IMR-90 (cell line): Measurements from ENCODE around the gene ASTL. TPM values are rescaled to one million over a fixed set of nuclear protein-coding genes. Genes with fewer than 3 reads are reported as not detected.

Experiments used
- ATAC-seq: fragments of 200-7000 bp; cut with Tn5 transposase; 2 replicates; pipeline ENCODE4 v1.9.1; 2020; ENCODE audit warnings: low read depth, mild to moderate bottlenecking, moderate library complexity
- BruUV-seq: library from RNA; stranded (reverse); fragments of 400-500 nt; replicated peaks from 2 replicates; lab custom pipeline; 2021; lab: Mats Ljungman, UMichigan
- CTCF ChIA-PET: fragments of 300-600 bp; formaldehyde crosslinking; extraction: SDS; loops from one replicate; lab custom pipeline; 2021; ENCODE audit warnings: antibody characterized with exemption; lab: Yijun Ruan, JAX
- POLR2A ChIA-PET: fragments of 300-600 bp; sonication (Branson Sonifier 250); formaldehyde crosslinking; loops from one replicate; lab custom pipeline; 2022; ENCODE audit warnings: antibody characterized with exemption; ENCODE audit not compliant: unreplicated experiment; lab: Charles Lee
- DNase-seq: peaks from one replicate; pipeline ENCODE4 v3.0.0; 2013
- H2AFZ ChIP-seq: replicated peaks from 2 replicates; pipeline ENCODE3; 2013; ENCODE audit warnings: low read length, mild to moderate bottlenecking; ENCODE audit not compliant: poor library complexity
- H2AK5ac ChIP-seq: 2 replicates; pipeline ENCODE4 v1.6.1; 2013; ENCODE audit warnings: low read depth, low read length, inconsistent platforms
- H2AK9ac ChIP-seq: replicated peaks from 2 replicates; pipeline ENCODE3; 2013; ENCODE audit warnings: mild to moderate bottlenecking, low read depth, low read length, moderate library complexity; ENCODE audit not compliant: poor library complexity
- H2BK120ac ChIP-seq: 2 replicates; pipeline ENCODE4 v1.6.1; 2013; ENCODE audit warnings: low read depth, low read length, inconsistent platforms
- H2BK15ac ChIP-seq: 3 replicates; pipeline ENCODE4 v1.6.1; 2013; ENCODE audit warnings: low read depth, low read length, inconsistent platforms
- H2BK20ac ChIP-seq: 2 replicates; pipeline ENCODE4 v1.6.1; 2013; ENCODE audit warnings: low read depth, mild to moderate bottlenecking, inconsistent platforms, low read length, moderate library complexity
- H2BK5ac ChIP-seq: 2 replicates; pipeline ENCODE4 v1.6.1; 2013; ENCODE audit warnings: mild to moderate bottlenecking, low read depth, low read length, inconsistent platforms; ENCODE audit not compliant: poor library complexity, severe bottlenecking
- H3K14ac ChIP-seq: replicated peaks from 2 replicates; pipeline ENCODE4 v1.6.1; 2013; ENCODE audit warnings: low read depth, low read length, inconsistent platforms
- H3K18ac ChIP-seq: 2 replicates; pipeline ENCODE4 v1.6.1; 2013; ENCODE audit warnings: low read depth, low read length, control low read depth
- H3K23ac ChIP-seq: 2 replicates; pipeline ENCODE4 v1.6.1; 2013; ENCODE audit warnings: low read depth, low read length, inconsistent platforms
- H3K27ac ChIP-seq: 2 replicates; pipeline ENCODE4 v1.5.1; 2013; ENCODE audit warnings: mild to moderate bottlenecking, control low read depth, low read length; ENCODE audit not compliant: insufficient read depth
- H3K27me3 ChIP-seq: 2 replicates; pipeline ENCODE4 v1.6.1; 2013; ENCODE audit warnings: low read length; ENCODE audit not compliant: control insufficient read depth, insufficient read depth
- H3K36me3 ChIP-seq: 2 replicates; pipeline ENCODE4 v1.6.1; 2013; ENCODE audit warnings: low read length, mixed read lengths; ENCODE audit not compliant: control insufficient read depth, insufficient read depth
- H3K4ac ChIP-seq: 2 replicates; pipeline ENCODE4 v1.6.1; 2013; ENCODE audit warnings: low read depth, low read length, inconsistent platforms
- H3K4me1 ChIP-seq: 2 replicates; pipeline ENCODE4 v1.6.1; 2013; ENCODE audit warnings: low read length, mixed read lengths; ENCODE audit not compliant: control insufficient read depth, insufficient read depth
- H3K4me2 ChIP-seq: 2 replicates; pipeline ENCODE4 v1.6.1; 2013; ENCODE audit warnings: low read depth, mild to moderate bottlenecking, control low read depth, low read length, moderate library complexity
- H3K4me3 ChIP-seq: 2 replicates; pipeline ENCODE4 v1.5.1; 2013; ENCODE audit warnings: low read depth, mild to moderate bottlenecking, control low read depth, low read length, moderate library complexity; ENCODE audit not compliant: insufficient read depth
- H3K56ac ChIP-seq: 2 replicates; pipeline ENCODE4 v1.6.1; 2013; ENCODE audit warnings: low read length, inconsistent platforms; ENCODE audit not compliant: insufficient read depth; ENCODE audit errors: extremely low read depth
- H3K79me1 ChIP-seq, 2 experiments: 2 replicates each; pipeline ENCODE4 v1.6.1; 2013; ENCODE audit warnings: low read length in 2 of 2, inconsistent platforms in 1 of 2, low read depth in 1 of 2
- H3K9ac ChIP-seq: 2 replicates; pipeline ENCODE4 v1.6.1; 2013; ENCODE audit warnings: low read depth, low read length, control low read depth
- H3K9me1 ChIP-seq: 2 replicates; pipeline ENCODE4 v1.6.1; 2013; ENCODE audit warnings: low read length, inconsistent platforms; ENCODE audit not compliant: insufficient read depth
- H3K9me3 ChIP-seq: 2 replicates; pipeline ENCODE4 v1.6.1; 2013; ENCODE audit warnings: low read length; ENCODE audit not compliant: control insufficient read depth, insufficient read depth
- H4K20me1 ChIP-seq: 2 replicates; pipeline ENCODE4 v1.6.1; 2013; ENCODE audit warnings: low read length, inconsistent platforms; ENCODE audit not compliant: insufficient read depth
- H4K5ac ChIP-seq: 2 replicates; pipeline ENCODE4 v1.6.1; 2013; ENCODE audit warnings: mild to moderate bottlenecking, low read depth, low read length, control low read depth
- H4K8ac ChIP-seq, 2 experiments: 2 replicates each; pipeline ENCODE4 v1.6.1; 2013; ENCODE audit warnings: low read depth in 2 of 2, low read length in 2 of 2, control low read depth in 1 of 2, inconsistent platforms in 1 of 2
- H4K91ac ChIP-seq: 2 replicates; pipeline ENCODE4 v1.6.1; 2013; ENCODE audit warnings: low read depth, low read length, inconsistent platforms; ENCODE audit not compliant: insufficient read depth
- BHLHE40 ChIP-seq: fragments of 150-350 bp; IDR thresholded peaks from 2 replicates; pipeline ENCODE4 v1.6.1; 2016; ENCODE audit warnings: mild to moderate bottlenecking, low read depth, low read length
- ELK1 ChIP-seq: fragments of 150-350 bp; IDR thresholded peaks from 2 replicates; pipeline ENCODE4 v1.6.1; 2016; ENCODE audit warnings: low read depth, mild to moderate bottlenecking, low read length, moderate library complexity, borderline replicate concordance
- FOS ChIP-seq: fragments of 150-350 bp; IDR thresholded peaks from 2 replicates; pipeline ENCODE4 v1.6.1; 2016; ENCODE audit warnings: low read depth, low read length
- MAFK ChIP-seq: IDR thresholded peaks from 2 replicates; pipeline ENCODE4 v1.6.1; 2012; ENCODE audit warnings: low read depth, low read length, improper control_type of control experiment
- MAZ ChIP-seq: IDR thresholded peaks from 2 replicates; pipeline ENCODE4 v1.6.1; 2012; ENCODE audit warnings: low read depth, mild to moderate bottlenecking, low read length, improper control_type of control experiment, moderate library complexity, borderline replicate concordance
- MXI1 ChIP-seq: IDR thresholded peaks from 2 replicates; pipeline ENCODE4 v1.6.1; 2012; ENCODE audit warnings: low read depth, mild to moderate bottlenecking, low read length, moderate library complexity, borderline replicate concordance
- NFE2L2 ChIP-seq: fragments of 150-350 bp; IDR thresholded peaks from 2 replicates; pipeline ENCODE4 v1.6.1; 2016; ENCODE audit warnings: low read depth, mild to moderate bottlenecking, low read length
- SMC3 ChIP-seq: fragments of 150-350 bp; IDR thresholded peaks from 2 replicates; pipeline ENCODE4 v1.6.1; 2016; ENCODE audit warnings: low read depth, mild to moderate bottlenecking, antibody characterized with exemption, low read length, moderate library complexity
- WGBS, 2 experiments: methylation state at CpG; one replicate each; pipeline versions ENCODE4 v1.1.5 to v1.1.7; 2013; ENCODE audit warnings: missing lambda C conversion rate in 2 of 2; ENCODE audit not compliant: insufficient read length in 1 of 2; ENCODE audit errors: extremely low coverage in 2 of 2; 5-methylcytosine and 5-hydroxymethylcytosine counted together
- dilution Hi-C: fragments of 300-500 bp; cut with HindIII; formaldehyde crosslinking; loops from one replicate; pipeline ENCODE4 v1.14.3; 2018; ENCODE audit warnings: low sequenced_read_pairs; ENCODE audit not compliant: unreplicated experiment
- in situ Hi-C: fragments of 300-500 bp; cut with MboI; formaldehyde crosslinking; loops from 3 replicates; pipeline ENCODE4 v1.14.3; 2019; ENCODE audit warnings: low sequenced_read_pairs, inconsistent platforms, mixed read lengths
- intact Hi-C: fragments of 100-400 bp; cut with micrococcal nuclease; formaldehyde crosslinking; loops from 2 replicates; pipeline ENCODE4 v1.10.0; 2022
- polyA plus RNA-seq, 3 experiments: library from polyadenylated mRNA; depleted of rRNA; stranded (reverse); fragments of >200 nt; gene quantifications; 2 replicates each; pipeline ENCODE4 v1.2.3, GENCODE V29; 2012; ENCODE audit warnings: low replicate concordance in 1 of 3
- total RNA-seq: library from RNA; depleted of rRNA; stranded (reverse); fragments of >200 nt; gene quantifications from 2 replicates; pipeline ENCODE4 v1.2.3, GENCODE V29; 2012

Gene ASTL
- total and polyA plus RNA-seq, 2 of the 4 experiments (the other 2 are of a cell fraction): not detected

GRCh38 chr2:96087130-96087529, 51.2 kb downstream of the ASTL start:
- H4K8ac ChIP-seq: no peak overlapping the region
- H3K79me1 ChIP-seq: no peaks in the 10 kb centered on the region
- CTCF ChIA-PET: no interaction called here
- H3K23ac ChIP-seq: no peak overlapping the region
- H2AFZ ChIP-seq: no peak overlapping the region
- H3K9me3 ChIP-seq: no peaks in the 10 kb centered on the region
- H3K4me3 ChIP-seq: no peak overlapping the region
- POLR2A ChIA-PET: no interaction called here
- dilution Hi-C loops: no loop called here
- no peak for TF ChIP-seq FOS
- TF ChIP-seq MAFK: no peak
- no peak for TF ChIP-seq MAZ
- TF ChIP-seq MXI1: no peak
- TF ChIP-seq ELK1: no peak
- no peak for TF ChIP-seq BHLHE40
- TF ChIP-seq NFE2L2: no peak
- no peak for TF ChIP-seq SMC3
- no peak overlapping the region for H3K4ac ChIP-seq
- H2AK5ac ChIP-seq: no peak overlapping the region
- in situ Hi-C loops: no loop called here
- H2BK15ac ChIP-seq: no peak overlapping the region
- intact Hi-C loops: no loop called here
- ATAC-seq (no peak), DNase-seq (no peak)
- WGBS, 2 experiments: no CpG with 5 or more reads among the region's 2 CpGs
- no peak overlapping the region for H3K27ac ChIP-seq
- no peak overlapping the region for H3K4me2 ChIP-seq
- no peak overlapping the region for H3K56ac ChIP-seq
- no peaks in the 10 kb centered on the region for H3K36me3 ChIP-seq
- no peaks in the 10 kb centered on the region for H4K20me1 ChIP-seq
- H2BK5ac ChIP-seq: no peak overlapping the region
- H3K9me1 ChIP-seq: no peaks in the 10 kb centered on the region
- no peaks in the 10 kb centered on the region for H3K4me1 ChIP-seq
- H4K5ac ChIP-seq: no peak overlapping the region
- H2BK20ac ChIP-seq: no peak overlapping the region
- H3K14ac ChIP-seq: no peak overlapping the region
- H4K91ac ChIP-seq: no peak overlapping the region
- no TSS peak for BruUV-seq
- H2AK9ac ChIP-seq: no peak overlapping the region
- peaks cover 41% of the 10 kb centered on the region for H3K27me3 ChIP-seq
- H3K18ac ChIP-seq: no peak overlapping the region
- no peak overlapping the region for H2BK120ac ChIP-seq
- no peak overlapping the region for H3K9ac ChIP-seq
